RWPE2 (cell line): ENCODE data around the gene KLF11.

Source experiments
- ATAC-seq: fragments of 200-7000 bp; cut with Tn5 transposase; 3 replicates; pipeline ENCODE4 v1.9.1; 2021; ENCODE audit warnings: low read depth
- DNase-seq: peaks from one replicate; pipeline ENCODE4 v3.0.0-alpha.2; 2020; ENCODE audit warnings: low spot score
- H3K27ac ChIP-seq: fragments of 450-650 bp; 2 replicates; pipeline ENCODE4 v1.5.1; 2017; ENCODE audit warnings: mild to moderate bottlenecking; ENCODE audit not compliant: poor library complexity, severe bottlenecking
- H3K27me3 ChIP-seq: fragments of 250-450 bp; sonication (Bioruptor Pico); 2 replicates; pipeline ENCODE4 v1.5.1; 2021; ENCODE audit warnings: mild to moderate bottlenecking, moderate library complexity; ENCODE audit not compliant: insufficient read depth, poor library complexity, severe bottlenecking
- H3K36me3 ChIP-seq: fragments of 250-450 bp; sonication (Bioruptor Pico); 2 replicates; pipeline ENCODE4 v1.5.1; 2020; ENCODE audit warnings: low read depth, mild to moderate bottlenecking, moderate library complexity
- H3K4me1 ChIP-seq: fragments of 250-450 bp; sonication (Bioruptor Pico); 2 replicates; pipeline ENCODE4 v1.5.1; 2021; ENCODE audit warnings: mild to moderate bottlenecking, moderate library complexity; ENCODE audit not compliant: insufficient read depth, poor library complexity, severe bottlenecking
- H3K4me3 ChIP-seq: fragments of 250-450 bp; sonication (Bioruptor Pico); 2 replicates; pipeline ENCODE4 v1.5.1; 2021; ENCODE audit warnings: mild to moderate bottlenecking, moderate library complexity; ENCODE audit not compliant: severe bottlenecking
- H3K9me3 ChIP-seq: fragments of 250-450 bp; sonication (Bioruptor Pico); 2 replicates; pipeline ENCODE4 v1.5.1; 2021; ENCODE audit warnings: mild to moderate bottlenecking, moderate library complexity; ENCODE audit not compliant: severe bottlenecking
- CTCF ChIP-seq: fragments of 450-650 bp; IDR thresholded peaks from one replicate; pipeline ENCODE4 v1.5.1; 2017; ENCODE audit warnings: mild to moderate bottlenecking, moderate library complexity; ENCODE audit not compliant: poor library complexity, severe bottlenecking

KLF11 gene

GRCh38 chr2:10005461-10006235, 37.7 kb upstream of the KLF11 start:
- DNase-seq (no peak), ATAC-seq (no peak)
- no peak for TF ChIP-seq CTCF
- H3K27ac ChIP-seq = no peak overlapping the region
- H3K27me3 ChIP-seq = no peaks in the 10 kb centered on the region
- H3K4me1 ChIP-seq = no peaks in the 10 kb centered on the region
- no peaks in the 10 kb centered on the region for H3K9me3 ChIP-seq
- no peaks in the 10 kb centered on the region for H3K36me3 ChIP-seq
- H3K4me3 ChIP-seq = no peak overlapping the region

- no peak for DNase-seq
- no peak overlapping the region for H3K4me3 ChIP-seq
- no peaks in the 10 kb centered on the region for H3K4me1 ChIP-seq
Measured at GRCh38 chr2:10006236-10007161, 36.9 kb upstream of the KLF11 start.

GRCh38 chr2:10007435-10007834, 35.9 kb upstream of the KLF11 start:
- H3K4me3 ChIP-seq = no peak overlapping the region
- H3K9me3 ChIP-seq = no peaks in the 10 kb centered on the region
- no peak overlapping the region for H3K27ac ChIP-seq
- DNase-seq = no peak
- no peaks in the 10 kb centered on the region for H3K27me3 ChIP-seq
- H3K4me1 ChIP-seq = no peaks in the 10 kb centered on the region
- no peaks in the 10 kb centered on the region for H3K36me3 ChIP-seq
- TF ChIP-seq CTCF = no peak
- ATAC-seq = no peak

More at GRCh38 chr2:10006236-10007161, 36.9 kb upstream of the KLF11 start:
- Histone ChIP-seq H3K9me3 (no peaks in the 10 kb centered on the region), H3K27me3 (no peaks in the 10 kb centered on the region), H3K27ac (no peak overlapping the region), H3K36me3 (no peaks in the 10 kb centered on the region)
- ATAC-seq = 0 out of 3 replicates have a peak, but pooled peaks have one; percentile 27
- TF ChIP-seq CTCF = no peak

- H3K4me1 ChIP-seq = no peaks in the 10 kb centered on the region
- TF ChIP-seq CTCF = no peak
- DNase-seq (no peak), ATAC-seq (no peak)
- H3K4me3 ChIP-seq = no peak overlapping the region
- no peaks in the 10 kb centered on the region for H3K36me3 ChIP-seq
- H3K27me3 ChIP-seq = no peaks in the 10 kb centered on the region
- no peaks in the 10 kb centered on the region for H3K9me3 ChIP-seq
- H3K27ac ChIP-seq = no peak overlapping the region
Measured at GRCh38 chr2:10007921-10008808, 35.2 kb upstream of the KLF11 start.
